HepG2 (cell line): Measurements from ENCODE around the gene MYOT. TPM values are rescaled to one million over a fixed set of nuclear protein-coding genes. Genes with fewer than 3 reads are reported as not detected.

Source experiments
- ATAC-seq: fragments of 200-7000 bp; cut with Tn5 transposase; 3 replicates; pipeline ENCODE4 v1.9.1; 2020; ENCODE audit warnings: mild to moderate bottlenecking, moderate library complexity
- BruUV-seq: library from RNA; stranded (reverse); fragments of 400-500 nt; replicated peaks from 2 replicates; lab custom pipeline; 2021; lab: Mats Ljungman, UMichigan
- CTCF ChIA-PET: fragments of 300-600 bp; formaldehyde crosslinking; extraction: SDS; loops from one replicate; lab custom pipeline; 2021; ENCODE audit warnings: low total read pairs, inconsistent platforms, low intra/inter-chr PET ratio; lab: Yijun Ruan, JAX
- POLR2A ChIA-PET: fragments of 350-600 bp; sonication (Branson Sonifier 250); formaldehyde crosslinking; loops from one replicate; lab custom pipeline; 2020; ENCODE audit warnings: antibody characterized with exemption, inconsistent platforms; lab: Yijun Ruan, JAX
- DNase-seq: peaks from one replicate; pipeline ENCODE4 v3.0.0-alpha.2; 2015; ENCODE audit warnings: low spot score
- FAIRE-seq: peaks from 3 replicates; lab custom pipeline; 2011; peaks lifted over from hg19 to GRCh38; lab: Jason Lieb, UNC
- H2AFZ ChIP-seq: one replicate; pipeline ENCODE4 v1.6.1; 2011; ENCODE audit warnings: low read length, inconsistent platforms
- H3K27ac ChIP-seq: fragments of 300-600 bp; 3 replicates; pipeline ENCODE4 v1.8.0; 2011; ENCODE audit warnings: mixed run types, mild to moderate bottlenecking, mixed read lengths, low read length, inconsistent platforms; ENCODE audit not compliant: insufficient read depth; ENCODE audit errors: extremely low read length
- H3K27me3 ChIP-seq, 2 experiments: fragments of 200-600 bp in 1 of 2; 2 replicates in 1 of 2; 3 replicates in 1 of 2; pipeline versions ENCODE4 v1.6.0 to v1.8.0; 2011; ENCODE audit warnings: low read length in 2 of 2, mild to moderate bottlenecking in 2 of 2, moderate library complexity in 2 of 2, inconsistent platforms in 1 of 2; ENCODE audit not compliant: insufficient read depth in 2 of 2, control insufficient read depth in 1 of 2
- H3K36me3 ChIP-seq, 2 experiments: fragments of 200-600 bp in 1 of 2; replicated peaks in 1 of 2; 2 replicates in 1 of 2; 3 replicates in 1 of 2; pipeline versions ENCODE4 v1.5.1 to v1.8.0; 2011; ENCODE audit warnings: low read length in 2 of 2, inconsistent platforms in 1 of 2; ENCODE audit not compliant: insufficient read depth in 2 of 2, control insufficient read depth in 1 of 2
- H3K4me1 ChIP-seq: 2 replicates; pipeline ENCODE4 v1.5.1; 2012; ENCODE audit warnings: low read length, inconsistent platforms; ENCODE audit not compliant: insufficient read depth
- H3K4me2 ChIP-seq: 2 replicates; pipeline ENCODE4 v1.6.0; 2011; ENCODE audit warnings: low read depth, low read length, inconsistent platforms
- H3K4me3 ChIP-seq, 3 experiments: fragments of 200-600 bp in 1 of 3; sonication (generic), shearing (Covaris generic) in 1 of 3; replicated peaks in 1 of 3; 2 replicates each; pipeline ENCODE4 v1.5.1; 2011 to 2016; ENCODE audit warnings: low read length in 3 of 3, inconsistent platforms in 2 of 3, low read depth in 2 of 3, mild to moderate bottlenecking in 2 of 3, control low read depth in 1 of 3, mixed read lengths in 1 of 3; ENCODE audit not compliant: insufficient read depth in 1 of 3
- H3K79me2 ChIP-seq: one replicate; pipeline ENCODE4 v1.6.1; 2011; ENCODE audit warnings: low read length, inconsistent platforms; ENCODE audit not compliant: insufficient read depth
- H3K9ac ChIP-seq: 2 replicates; pipeline ENCODE4 v1.6.0; 2011; ENCODE audit warnings: mild to moderate bottlenecking, low read depth, low read length, inconsistent platforms; ENCODE audit not compliant: insufficient read depth
- H3K9me3 ChIP-seq: 2 replicates; pipeline ENCODE4 v1.5.1; 2012; ENCODE audit warnings: mild to moderate bottlenecking, low read length
- H4K20me1 ChIP-seq: 2 replicates; pipeline ENCODE4 v1.6.0; 2011; ENCODE audit warnings: inconsistent platforms, mild to moderate bottlenecking, low read length, moderate library complexity; ENCODE audit not compliant: insufficient read depth
- GPN1 ChIP-seq: sonication (generic); formaldehyde crosslinking; IDR thresholded peaks from 2 replicates; pipeline ENCODE4 v1.5.1; 2020; ENCODE audit warnings: missing genetic modification reagents, borderline replicate concordance
- HES4 ChIP-seq: sonication (generic); formaldehyde crosslinking; IDR thresholded peaks from 2 replicates; pipeline ENCODE4 v1.9.0; 2021; ENCODE audit warnings: mild to moderate bottlenecking, missing genetic modification reagents, borderline replicate concordance
- HNRNPLL ChIP-seq: fragments of 200-400 bp; formaldehyde crosslinking; IDR thresholded peaks from 2 replicates; pipeline ENCODE4 v1.6.1; 2017; ENCODE audit warnings: mild to moderate bottlenecking, low read depth, low read length; ENCODE audit not compliant: poor library complexity, severe bottlenecking
- NKX3-1 ChIP-seq: sonication (generic); formaldehyde crosslinking; IDR thresholded peaks from 2 replicates; pipeline ENCODE4 v1.5.0; 2020; ENCODE audit warnings: missing genetic modification reagents
- NONO ChIP-seq, 2 experiments: fragments of 450-650 bp in 1 of 2; sonication (generic) in 1 of 2; formaldehyde crosslinking in 1 of 2; IDR thresholded peaks in 1 of 2; conservative IDR thresholded peaks in 1 of 2; 2 replicates each; pipeline versions ENCODE4 v1.6.1 to v1.8.0; 2017 to 2022; ENCODE audit warnings: mild to moderate bottlenecking in 1 of 2, missing genetic modification reagents in 1 of 2, moderate library complexity in 1 of 2
- PAF1 ChIP-seq: IDR thresholded peaks from 2 replicates; pipeline ENCODE4 v1.6.1; 2016; ENCODE audit warnings: missing genetic modification reagents, missing compliant biosample characterization
- PAX8 ChIP-seq: sonication (generic); formaldehyde crosslinking; IDR thresholded peaks from 2 replicates; pipeline ENCODE4 v1.8.0; 2022; ENCODE audit warnings: mild to moderate bottlenecking, missing genetic modification reagents, borderline replicate concordance
- REXO4 ChIP-seq: sonication (generic); formaldehyde crosslinking; IDR thresholded peaks from 2 replicates; pipeline ENCODE4 v1.8.0; 2022; ENCODE audit warnings: missing genetic modification reagents, mild to moderate bottlenecking, borderline replicate concordance
- TBL1XR1 ChIP-seq: fragments of 150-350 bp; IDR thresholded peaks from 2 replicates; pipeline ENCODE4 v1.6.1; 2014; ENCODE audit warnings: borderline replicate concordance, low read length; ENCODE audit not compliant: partially characterized antibody
- ZBTB8A ChIP-seq: sonication (generic); formaldehyde crosslinking; IDR thresholded peaks from 2 replicates; pipeline ENCODE4 v1.4.0; 2020; ENCODE audit warnings: mild to moderate bottlenecking, low read depth, missing genetic modification reagents, borderline replicate concordance
- ZNF343 ChIP-seq: sonication (generic); formaldehyde crosslinking; IDR thresholded peaks from 2 replicates; pipeline ENCODE4 v1.4.0; 2020; ENCODE audit warnings: mild to moderate bottlenecking, missing genetic modification reagents
- ZSCAN21 ChIP-seq: sonication (generic); formaldehyde crosslinking; IDR thresholded peaks from 2 replicates; pipeline ENCODE4 v1.8.0; 2022; ENCODE audit warnings: mild to moderate bottlenecking, missing genetic modification reagents, moderate library complexity, borderline replicate concordance
- in situ Hi-C: cut with HindIII; loops from 2 replicates; pipeline ENCODE4 v1.10.0; 2017; ENCODE audit warnings: low pct_unique_long_range_greater_than_20kb; ENCODE audit not compliant: extremely low pct_ligation_motif_present
- intact Hi-C: fragments of 100-400 bp; cut with micrococcal nuclease; formaldehyde crosslinking; loops from one replicate; pipeline ENCODE4 v1.10.0; 2022; ENCODE audit not compliant: unreplicated experiment
- polyA plus RNA-seq, 8 experiments: library from polyadenylated mRNA; depleted of rRNA in 3 of 8; stranded (reverse) in 7 of 8; unstranded in 1 of 8; fragments of >200 nt; fragmentation: Illumina TruSeq in 4 of 8; extraction: Trizol in 4 of 8; gene quantifications; 2 replicates each; pipeline versions ENCODE4 v1.2.1 to v1.2.3, GENCODE V29; 2011 to 2016; ENCODE audit warnings: low read depth in 4 of 8, missing spikeins in 1 of 8, mixed read lengths in 1 of 8; ENCODE audit not compliant: insufficient read depth in 1 of 8
- total RNA-seq, 5 experiments: library from RNA; depleted of rRNA; stranded (reverse); fragments of >200 nt; fragmentation: Illumina TruSeq; extraction: Trizol; gene quantifications; 2 replicates each; pipeline ENCODE4 v1.2.3, GENCODE V29; 2016; ENCODE audit warnings: low read depth in 1 of 5
- TF ChIP-seq, protein P1 (sequence below): fragments of 450-650 bp; IDR thresholded peaks from 2 replicates; pipeline ENCODE4 v1.6.1; 2017
- TF ChIP-seq, protein P2 (sequence below): sonication (generic); formaldehyde crosslinking; IDR thresholded peaks from 2 replicates; pipeline ENCODE4 v1.5.0; 2020; ENCODE audit warnings: mild to moderate bottlenecking, low read depth, missing genetic modification reagents, borderline replicate concordance
- TF ChIP-seq, protein P3 (sequence below): sonication (generic); formaldehyde crosslinking; IDR thresholded peaks from 2 replicates; pipeline ENCODE4 v1.4.0; 2020; ENCODE audit warnings: mild to moderate bottlenecking, missing genetic modification reagents

MYOT gene
- total and polyA plus RNA-seq, 2 of the 13 experiments (the other 11 are each of a cell fraction or from before 2014, with no cell fraction given) = not detected

DNA sequence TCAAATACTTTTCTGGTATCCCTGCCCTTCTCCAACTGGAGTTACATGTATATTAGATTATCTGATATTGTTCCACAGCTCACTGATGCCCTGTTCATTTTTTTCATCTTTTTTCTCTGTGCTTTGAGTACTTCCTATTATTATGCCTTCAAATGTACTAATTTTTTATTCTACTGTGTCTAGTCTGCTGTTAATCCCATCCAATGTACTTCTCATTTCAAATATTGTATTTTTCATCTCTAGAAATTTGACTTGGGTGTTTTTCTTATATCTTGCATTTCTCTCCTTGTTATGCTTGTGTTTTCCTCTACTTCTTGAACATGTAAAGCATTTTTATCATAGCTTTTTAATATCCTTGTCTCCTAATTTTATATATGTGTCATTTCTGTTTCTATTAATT, 41.6 kb upstream of the MYOT start:
- BruUV-seq = no TSS peak
- POLR2A ChIA-PET = no interaction called here

More for the DNA sequence above, 41.6 kb upstream of the MYOT start:
- FAIRE-seq (no peak), ATAC-seq (no peak), DNase-seq (no peak)
- Histone ChIP-seq H3K27me3 (no peaks in the 10 kb centered on the region; a peak in 1 of 5 replicates), H3K9ac (no peak overlapping the region), H3K4me1 (no peaks in the 10 kb centered on the region), H3K4me2 (no peak overlapping the region), H2AFZ (no peak overlapping the region), H4K20me1 (no peaks in the 10 kb centered on the region), H3K27ac (no peak overlapping the region), H3K36me3 (no peaks in the 10 kb centered on the region), H3K79me2 (no peaks in the 10 kb centered on the region), H3K9me3 (no peaks in the 10 kb centered on the region), H3K4me3 (no peak overlapping the region)
- CTCF ChIA-PET = no interaction called here
- intact Hi-C loops = no loop called here
- in situ Hi-C loops = no loop called here
- TF ChIP-seq GPN1 (CRISPR knock-in tag) = no peak
- TF ChIP-seq NKX3-1 (CRISPR knock-in tag) = no peak
- TF ChIP-seq TBL1XR1 = no peak
- no peak for TF ChIP-seq ZBTB8A (CRISPR knock-in tag)
- TF ChIP-seq PAX8 (CRISPR knock-in tag) = no peak
- no peak for TF ChIP-seq REXO4
- TF ChIP-seq HES4 (CRISPR knock-in tag) = no peak
- no peak for TF ChIP-seq NONO (IDR thresholded peaks at IDR 0.05)
- no peak for TF ChIP-seq NONO (CRISPR knock-in tag; conservative IDR thresholded peaks at IDR 0.05)
- no peak for TF ChIP-seq PAF1
- no peak for TF ChIP-seq HNRNPLL
- TF ChIP-seq, protein P1, sequence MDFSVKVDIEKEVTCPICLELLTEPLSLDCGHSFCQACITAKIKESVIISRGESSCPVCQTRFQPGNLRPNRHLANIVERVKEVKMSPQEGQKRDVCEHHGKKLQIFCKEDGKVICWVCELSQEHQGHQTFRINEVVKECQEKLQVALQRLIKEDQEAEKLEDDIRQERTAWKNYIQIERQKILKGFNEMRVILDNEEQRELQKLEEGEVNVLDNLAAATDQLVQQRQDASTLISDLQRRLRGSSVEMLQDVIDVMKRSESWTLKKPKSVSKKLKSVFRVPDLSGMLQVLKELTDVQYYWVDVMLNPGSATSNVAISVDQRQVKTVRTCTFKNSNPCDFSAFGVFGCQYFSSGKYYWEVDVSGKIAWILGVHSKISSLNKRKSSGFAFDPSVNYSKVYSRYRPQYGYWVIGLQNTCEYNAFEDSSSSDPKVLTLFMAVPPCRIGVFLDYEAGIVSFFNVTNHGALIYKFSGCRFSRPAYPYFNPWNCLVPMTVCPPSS = no peak
- TF ChIP-seq, protein P2, sequence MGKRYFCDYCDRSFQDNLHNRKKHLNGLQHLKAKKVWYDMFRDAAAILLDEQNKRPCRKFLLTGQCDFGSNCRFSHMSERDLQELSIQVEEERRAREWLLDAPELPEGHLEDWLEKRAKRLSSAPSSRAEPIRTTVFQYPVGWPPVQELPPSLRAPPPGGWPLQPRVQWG (CRISPR knock-in tag) = no peak
- no peak for TF ChIP-seq ZSCAN21 (CRISPR knock-in tag)
- TF ChIP-seq, protein P3, sequence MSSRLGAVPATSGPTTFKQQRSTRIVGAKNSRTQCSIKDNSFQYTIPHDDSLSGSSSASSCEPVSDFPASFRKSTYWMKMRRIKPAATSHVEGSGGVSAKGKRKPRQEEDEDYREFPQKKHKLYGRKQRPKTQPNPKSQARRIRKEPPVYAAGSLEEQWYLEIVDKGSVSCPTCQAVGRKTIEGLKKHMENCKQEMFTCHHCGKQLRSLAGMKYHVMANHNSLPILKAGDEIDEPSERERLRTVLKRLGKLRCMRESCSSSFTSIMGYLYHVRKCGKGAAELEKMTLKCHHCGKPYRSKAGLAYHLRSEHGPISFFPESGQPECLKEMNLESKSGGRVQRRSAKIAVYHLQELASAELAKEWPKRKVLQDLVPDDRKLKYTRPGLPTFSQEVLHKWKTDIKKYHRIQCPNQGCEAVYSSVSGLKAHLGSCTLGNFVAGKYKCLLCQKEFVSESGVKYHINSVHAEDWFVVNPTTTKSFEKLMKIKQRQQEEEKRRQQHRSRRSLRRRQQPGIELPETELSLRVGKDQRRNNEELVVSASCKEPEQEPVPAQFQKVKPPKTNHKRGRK (CRISPR knock-in tag) = no peak
- TF ChIP-seq ZNF343 = no peak
